Endodermal cell (in vitro differentiated cells): ENCODE measurements around the gene DAB1. TPM values are rescaled to one million over a fixed set of nuclear protein-coding genes. Genes with fewer than 3 reads are reported as not detected.

Experiments
- DNase-seq: peaks from one replicate; pipeline ENCODE4 v3.0.0-alpha.2; 2017
- H3K27ac ChIP-seq: 2 replicates; pipeline ENCODE4 v1.5.1; 2013; ENCODE audit warnings: mild to moderate bottlenecking, low read depth, low read length, moderate library complexity
- H3K27me3 ChIP-seq: 2 replicates; pipeline ENCODE4 v1.6.1; 2013; ENCODE audit warnings: mild to moderate bottlenecking, low read length, moderate library complexity; ENCODE audit not compliant: insufficient read depth, control insufficient read depth, poor library complexity, severe bottlenecking
- H3K36me3 ChIP-seq: 2 replicates; pipeline ENCODE4 v1.7.0; 2013; ENCODE audit warnings: mild to moderate bottlenecking, low read length, moderate library complexity; ENCODE audit not compliant: control insufficient read depth, insufficient read depth
- H3K4me1 ChIP-seq: one replicate; pipeline ENCODE4 v1.7.0; 2013; ENCODE audit warnings: low read length; ENCODE audit not compliant: control insufficient read depth, insufficient read depth
- H3K4me3 ChIP-seq: 2 replicates; pipeline ENCODE4 v1.5.1; 2013; ENCODE audit warnings: mild to moderate bottlenecking, low read length, moderate library complexity
- H3K9ac ChIP-seq: 2 replicates; pipeline ENCODE4 v1.6.1; 2013; ENCODE audit warnings: mild to moderate bottlenecking, low read length, moderate library complexity; ENCODE audit not compliant: poor library complexity, severe bottlenecking; ENCODE audit errors: extremely low read depth
- H3K9me3 ChIP-seq: 2 replicates; pipeline ENCODE4 v1.6.1; 2013; ENCODE audit warnings: mild to moderate bottlenecking, low read length, moderate library complexity; ENCODE audit not compliant: control insufficient read depth
- H3K27ac Mint-ChIP-seq: 2 replicates; pipeline ENCODE4 v1.8.0; 2020; ENCODE audit warnings: mixed read lengths
- H3K27me3 Mint-ChIP-seq: 2 replicates; pipeline ENCODE4 v1.8.0; 2021; ENCODE audit warnings: mild to moderate bottlenecking, mixed read lengths; ENCODE audit not compliant: insufficient read depth
- H3K36me3 Mint-ChIP-seq: 2 replicates; pipeline ENCODE4 v1.8.0; 2020; ENCODE audit warnings: low read depth, mixed read lengths
- H3K4me1 Mint-ChIP-seq: 2 replicates; pipeline ENCODE4 v1.8.0; 2020; ENCODE audit warnings: mixed read lengths
- H3K4me3 Mint-ChIP-seq: 2 replicates; pipeline ENCODE4 v1.8.0; 2020; ENCODE audit warnings: mild to moderate bottlenecking, moderate library complexity, mixed read lengths
- H3K9me3 Mint-ChIP-seq: 2 replicates; pipeline ENCODE4 v1.8.0; 2020; ENCODE audit warnings: mild to moderate bottlenecking, mixed read lengths
- WGBS, 2 experiments: methylation state at CpG; one replicate each; pipeline versions ENCODE4 v1.1.5 to v1.1.7; 2013; ENCODE audit warnings: missing lambda C conversion rate in 2 of 2, mixed read lengths in 1 of 2; ENCODE audit not compliant: insufficient coverage in 1 of 2, insufficient read length in 1 of 2; 5-methylcytosine and 5-hydroxymethylcytosine counted together
- total RNA-seq, 2 donors: library from RNA; stranded (reverse); fragmentation: NEBNext Ultra II Directional in 1 of 2; extraction: Animal tissue kit (Norgen Biotek cat#: 25700) in 1 of 2; gene quantifications; 2 replicates in 1 of 2; 3 replicates in 1 of 2; pipeline ENCODE4 v1.2.1, GENCODE V29; 2021
- TF ChIP-seq, protein P1 (sequence below): fragments of 200-600 bp; sonication (generic); conservative IDR thresholded peaks from 2 replicates; pipeline ENCODE4 v1.5.0; 2021; ENCODE audit warnings: antibody characterized with exemption, mild to moderate bottlenecking

Gene DAB1
- total RNA-seq, 2 donors from 2014 or later, result 32.0 to 36.2 TPM

DNA sequence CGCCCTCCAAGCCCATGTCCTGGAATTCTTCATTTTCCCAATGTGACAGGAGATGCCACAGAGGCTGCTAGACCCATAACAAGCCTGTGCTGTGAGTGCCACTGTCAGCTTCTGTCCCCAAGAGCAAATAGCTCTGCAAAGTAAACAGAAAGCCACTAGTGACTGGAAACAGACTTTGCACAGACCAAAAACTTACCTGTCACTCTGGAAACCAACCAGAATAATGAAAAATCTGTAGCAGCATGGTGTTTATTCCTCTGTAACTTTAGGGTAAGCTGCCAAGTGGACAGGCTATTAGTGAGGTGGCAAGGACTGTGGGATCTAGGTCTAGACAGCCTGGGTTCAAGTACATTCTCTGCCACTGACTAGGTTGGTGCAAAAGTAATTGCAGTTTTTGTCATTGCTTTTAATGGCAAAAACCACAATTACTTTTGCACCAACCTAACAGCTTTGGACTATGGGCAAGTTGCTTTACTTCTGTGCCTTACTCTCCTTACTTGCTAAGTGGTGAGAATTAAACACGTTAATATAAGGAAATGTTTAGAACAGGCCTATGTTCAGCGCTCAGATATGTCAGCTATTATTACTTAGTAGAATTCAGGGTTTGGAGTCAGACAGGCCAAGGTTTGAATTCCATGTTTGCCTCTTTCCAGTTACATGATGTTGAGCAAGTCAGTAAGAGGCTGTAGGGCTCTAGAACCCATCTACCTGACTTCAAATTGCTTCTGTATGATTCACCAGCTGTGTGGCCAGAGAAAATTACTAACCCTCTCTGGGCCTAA, 457.8 kb downstream of the DAB1 start, which contains the start of gene C8B:
Gene C8B (minus strand): TSS at position 100 of the 782 bp plus-strand sequence. CDS start 67 bp downstream, at position 33.
- Histone ChIP-seq H3K9ac (no peak within 1 kb of the TSS), H3K27ac (no peak within 1 kb of the TSS), H3K36me3 (no peaks in the 10 kb centered on the region), H3K27me3 (no peaks in the 10 kb centered on the region), H3K9me3 (peaks cover 7% of the 10 kb centered on the region), H3K4me1 (peaks cover 4% of the 10 kb centered on the region), H3K4me3 (no peak within 1 kb of the TSS)
- no peak within 1 kb of the TSS for H3K4me3 Mint-ChIP-seq
- TF ChIP-seq, protein P1, sequence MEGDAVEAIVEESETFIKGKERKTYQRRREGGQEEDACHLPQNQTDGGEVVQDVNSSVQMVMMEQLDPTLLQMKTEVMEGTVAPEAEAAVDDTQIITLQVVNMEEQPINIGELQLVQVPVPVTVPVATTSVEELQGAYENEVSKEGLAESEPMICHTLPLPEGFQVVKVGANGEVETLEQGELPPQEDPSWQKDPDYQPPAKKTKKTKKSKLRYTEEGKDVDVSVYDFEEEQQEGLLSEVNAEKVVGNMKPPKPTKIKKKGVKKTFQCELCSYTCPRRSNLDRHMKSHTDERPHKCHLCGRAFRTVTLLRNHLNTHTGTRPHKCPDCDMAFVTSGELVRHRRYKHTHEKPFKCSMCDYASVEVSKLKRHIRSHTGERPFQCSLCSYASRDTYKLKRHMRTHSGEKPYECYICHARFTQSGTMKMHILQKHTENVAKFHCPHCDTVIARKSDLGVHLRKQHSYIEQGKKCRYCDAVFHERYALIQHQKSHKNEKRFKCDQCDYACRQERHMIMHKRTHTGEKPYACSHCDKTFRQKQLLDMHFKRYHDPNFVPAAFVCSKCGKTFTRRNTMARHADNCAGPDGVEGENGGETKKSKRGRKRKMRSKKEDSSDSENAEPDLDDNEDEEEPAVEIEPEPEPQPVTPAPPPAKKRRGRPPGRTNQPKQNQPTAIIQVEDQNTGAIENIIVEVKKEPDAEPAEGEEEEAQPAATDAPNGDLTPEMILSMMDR, result no peak
- no peaks in the 10 kb centered on the region for H3K9me3 Mint-ChIP-seq
- H3K27ac Mint-ChIP-seq, result no peak within 1 kb of the TSS
- H3K27me3 Mint-ChIP-seq, result peaks cover 9% of the 10 kb centered on the region
- H3K36me3 Mint-ChIP-seq, result no peaks in the 10 kb centered on the region
- peaks cover 17% of the 10 kb centered on the region for H3K4me1 Mint-ChIP-seq
- WGBS, 2 experiments, result 93 to 100% methylated on average over 3 of the region's 3 CpGs
- peak; percentile 43 for DNase-seq

DNA sequence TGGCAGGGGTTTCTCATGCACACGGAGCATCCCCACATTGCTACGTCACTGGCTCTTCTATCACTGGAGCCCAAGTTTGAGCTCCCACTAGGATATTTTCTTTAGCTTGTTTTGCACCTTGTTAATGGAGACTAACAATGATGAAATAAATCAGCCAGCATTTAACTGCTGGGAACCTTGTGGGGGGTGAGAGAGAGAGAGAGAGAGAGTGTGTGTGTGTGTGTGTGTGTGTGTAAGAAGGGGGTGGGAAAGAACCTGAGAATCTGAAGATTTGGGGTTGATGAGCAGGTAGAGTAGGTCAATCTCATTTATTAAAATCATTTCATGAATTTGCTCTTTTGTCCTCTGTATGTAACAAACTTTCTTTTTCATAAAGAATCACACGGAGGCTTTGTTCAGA, 458.7 kb downstream of the DAB1 start:
- Histone ChIP-seq H3K9ac (no peak overlapping the region), H3K4me1 (peaks cover 4% of the 10 kb centered on the region), H3K27me3 (no peaks in the 10 kb centered on the region), H3K27ac (no peak overlapping the region), H3K36me3 (no peaks in the 10 kb centered on the region), H3K4me3 (no peak overlapping the region), H3K9me3 (peaks cover 7% of the 10 kb centered on the region)
- H3K27ac Mint-ChIP-seq, result no peak overlapping the region
- H3K4me3 Mint-ChIP-seq, result no peak overlapping the region
- no peaks in the 10 kb centered on the region for H3K9me3 Mint-ChIP-seq
- H3K4me1 Mint-ChIP-seq, result peaks cover 13% of the 10 kb centered on the region
- 100% methylated on average over 1 to 3 of the region's 3 CpGs for WGBS, 2 experiments
- peaks cover 8% of the 10 kb centered on the region for H3K27me3 Mint-ChIP-seq
- TF ChIP-seq, protein P1, result no peak
- no peaks in the 10 kb centered on the region for H3K36me3 Mint-ChIP-seq
- DNase-seq, result no peak

DNA sequence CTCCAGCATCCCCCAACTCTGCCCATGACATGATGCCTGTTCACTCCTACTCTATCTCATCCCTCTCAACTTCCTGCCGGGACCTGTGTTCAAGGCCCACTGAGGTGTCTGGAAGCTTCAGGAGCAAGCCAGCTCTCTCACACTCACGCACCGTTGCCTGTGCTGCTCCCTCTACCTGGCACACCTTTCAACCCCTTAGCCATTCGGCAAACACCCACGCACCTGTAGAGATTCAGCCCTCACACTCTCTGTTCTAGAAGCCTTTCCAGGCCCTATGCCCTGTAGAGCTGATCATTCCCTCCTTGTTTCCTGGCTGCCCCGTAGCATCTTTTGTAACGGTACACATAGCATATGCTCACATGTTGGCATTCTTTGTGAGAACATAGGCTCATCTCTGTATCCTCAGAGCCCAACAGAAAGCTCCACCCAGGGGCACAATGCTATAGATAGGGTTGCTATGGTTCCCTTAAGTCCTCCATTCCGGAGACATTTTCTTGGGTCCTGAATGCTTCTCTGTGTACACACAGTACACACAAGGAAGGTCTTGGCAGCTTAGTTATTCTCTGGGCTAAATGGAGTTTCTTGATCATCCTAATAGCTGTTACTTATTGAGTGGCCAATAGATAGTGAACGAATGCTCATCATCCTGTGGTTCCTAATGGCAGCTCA, 459.4 kb downstream of the DAB1 start:
- 94 to 96% methylated on average over 5 to 9 of the region's 9 CpGs for WGBS, 2 experiments
- no peaks in the 10 kb centered on the region for H3K36me3 Mint-ChIP-seq

More for the DNA sequence above, 459.4 kb downstream of the DAB1 start:
- Mint-ChIP-seq H3K9me3 (no peaks in the 10 kb centered on the region), H3K4me3 (no peak overlapping the region), H3K27ac (no peak overlapping the region), H3K4me1 (peaks cover 13% of the 10 kb centered on the region), H3K27me3 (peaks cover 8% of the 10 kb centered on the region)
- Histone ChIP-seq H3K4me1 (peaks cover 4% of the 10 kb centered on the region), H3K9ac (no peak overlapping the region), H3K27me3 (no peaks in the 10 kb centered on the region), H3K36me3 (no peaks in the 10 kb centered on the region), H3K27ac (no peak overlapping the region), H3K4me3 (no peak overlapping the region), H3K9me3 (peaks cover 7% of the 10 kb centered on the region)
- TF ChIP-seq, protein P1, result no peak
- DNase-seq, result no peak
